ENCODE measurements around the gene CUBN.

CUBN gene

GRCh38 chr10:17051851-17052250 lies 77.8 kb downstream of the CUBN start:
- H3K27me3 ChIP-seq (ENCODE audit: control insufficient read depth, insufficient read depth, low read length) = no peaks in the 10 kb centered on the region
- H3K36me3 ChIP-seq (ENCODE audit: insufficient read depth, low read length) = no peaks in the 10 kb centered on the region
- no peak overlapping the region for H3K4me2 ChIP-seq (ENCODE audit: low read length)
- no peak overlapping the region for H3K9ac ChIP-seq (ENCODE audit: low read depth, low read length)
- peaks cover 3% of the 10 kb centered on the region for H3K4me1 ChIP-seq (ENCODE audit: control insufficient read depth, insufficient read depth, low read length)
- peaks cover 7% of the 10 kb centered on the region for H3K9me3 ChIP-seq (replicated peaks; ENCODE audit: low read length)
- H3K4me3 ChIP-seq (ENCODE audit: low read length) = no peak overlapping the region

GRCh38 chr10:17049195-17049594 lies 80.4 kb downstream of the CUBN start:
- Histone ChIP-seq H3K9me3 (replicated peaks; ENCODE audit: low read length) (peaks cover 7% of the 10 kb centered on the region), H3K36me3 (ENCODE audit: insufficient read depth, low read length) (no peaks in the 10 kb centered on the region), H3K4me2 (ENCODE audit: low read length) (no peak overlapping the region), H3K9ac (ENCODE audit: low read depth, low read length) (no peak overlapping the region), H3K27me3 (ENCODE audit: control insufficient read depth, insufficient read depth, low read length) (no peaks in the 10 kb centered on the region), H3K4me3 (ENCODE audit: low read length) (no peak overlapping the region), H3K4me1 (ENCODE audit: control insufficient read depth, insufficient read depth, low read length) (no peaks in the 10 kb centered on the region)

GRCh38 chr10:17047908-17048307 lies 81.7 kb downstream of the CUBN start:
- no peaks in the 10 kb centered on the region for H3K27me3 ChIP-seq (ENCODE audit: control insufficient read depth, insufficient read depth, low read length)
- no peaks in the 10 kb centered on the region for H3K36me3 ChIP-seq (ENCODE audit: insufficient read depth, low read length)
- H3K4me1 ChIP-seq (ENCODE audit: control insufficient read depth, insufficient read depth, low read length) = no peaks in the 10 kb centered on the region
- H3K9me3 ChIP-seq (replicated peaks; ENCODE audit: low read length) = peaks cover 5% of the 10 kb centered on the region
- no peak overlapping the region for H3K4me3 ChIP-seq (ENCODE audit: low read length)
- H3K4me2 ChIP-seq (ENCODE audit: low read length) = no peak overlapping the region
- H3K9ac ChIP-seq (ENCODE audit: low read depth, low read length) = no peak overlapping the region

GRCh38 chr10:17046989-17047388 lies 82.6 kb downstream of the CUBN start:
- H3K9ac ChIP-seq (ENCODE audit: low read depth, low read length) = no peak overlapping the region
- no peak overlapping the region for H3K4me3 ChIP-seq (ENCODE audit: low read length)

GRCh38 chr10:17043586-17043985 lies 86.0 kb downstream of the CUBN start:
- Histone ChIP-seq H3K27me3 (ENCODE audit: control insufficient read depth, insufficient read depth, low read length) (no peaks in the 10 kb centered on the region), H3K36me3 (ENCODE audit: insufficient read depth, low read length) (no peaks in the 10 kb centered on the region), H3K9ac (ENCODE audit: low read depth, low read length) (no peak overlapping the region), H3K9me3 (replicated peaks; ENCODE audit: low read length) (no peaks in the 10 kb centered on the region), H3K4me2 (ENCODE audit: low read length) (no peak overlapping the region), H3K4me1 (ENCODE audit: control insufficient read depth, insufficient read depth, low read length) (peaks cover 18% of the 10 kb centered on the region), H3K4me3 (ENCODE audit: low read length) (no peak overlapping the region)

More at GRCh38 chr10:17046989-17047388, 82.6 kb downstream of the CUBN start:
- H3K4me2 ChIP-seq (ENCODE audit: low read length) = no peak overlapping the region
- H3K36me3 ChIP-seq (ENCODE audit: insufficient read depth, low read length) = no peaks in the 10 kb centered on the region
- H3K4me1 ChIP-seq (ENCODE audit: control insufficient read depth, insufficient read depth, low read length) = peaks cover 3% of the 10 kb centered on the region
- peaks cover 3% of the 10 kb centered on the region for H3K9me3 ChIP-seq (replicated peaks; ENCODE audit: low read length)
- H3K27me3 ChIP-seq (ENCODE audit: control insufficient read depth, insufficient read depth, low read length) = no peaks in the 10 kb centered on the region

GRCh38 chr10:17041626-17042520 lies 87.7 kb downstream of the CUBN start:
- peak overlapping the region; percentile 7 for H3K4me3 ChIP-seq (ENCODE audit: low read length)
- no peaks in the 10 kb centered on the region for H3K27me3 ChIP-seq (ENCODE audit: control insufficient read depth, insufficient read depth, low read length)
- peak overlapping the region; percentile 60 for H3K4me2 ChIP-seq (ENCODE audit: low read length)
- peaks cover 22% of the 10 kb centered on the region for H3K4me1 ChIP-seq (ENCODE audit: control insufficient read depth, insufficient read depth, low read length)
- H3K36me3 ChIP-seq (ENCODE audit: insufficient read depth, low read length) = no peaks in the 10 kb centered on the region
- peak overlapping the region; percentile 41 for H3K9ac ChIP-seq (ENCODE audit: low read depth, low read length)
- no peaks in the 10 kb centered on the region for H3K9me3 ChIP-seq (replicated peaks; ENCODE audit: low read length)

GRCh38 chr10:17038627-17039026 lies 91.0 kb downstream of the CUBN start:
- Histone ChIP-seq H3K4me1 (ENCODE audit: control insufficient read depth, insufficient read depth, low read length) (peaks cover 22% of the 10 kb centered on the region), H3K9ac (ENCODE audit: low read depth, low read length) (no peak overlapping the region), H3K36me3 (ENCODE audit: insufficient read depth, low read length) (no peaks in the 10 kb centered on the region), H3K4me3 (ENCODE audit: low read length) (no peak overlapping the region), H3K27me3 (ENCODE audit: control insufficient read depth, insufficient read depth, low read length) (no peaks in the 10 kb centered on the region), H3K9me3 (replicated peaks; ENCODE audit: low read length) (no peaks in the 10 kb centered on the region), H3K4me2 (ENCODE audit: low read length) (peak overlapping the region; percentile 9)

- Histone ChIP-seq H3K4me1 (ENCODE audit: control insufficient read depth, insufficient read depth, low read length) (peaks cover 22% of the 10 kb centered on the region), H3K9me3 (replicated peaks; ENCODE audit: low read length) (no peaks in the 10 kb centered on the region), H3K4me3 (ENCODE audit: low read length) (no peak overlapping the region), H3K27me3 (ENCODE audit: control insufficient read depth, insufficient read depth, low read length) (no peaks in the 10 kb centered on the region), H3K9ac (ENCODE audit: low read depth, low read length) (no peak overlapping the region), H3K4me2 (ENCODE audit: low read length) (no peak overlapping the region), H3K36me3 (ENCODE audit: insufficient read depth, low read length) (no peaks in the 10 kb centered on the region)
These were observed 91.7 kb downstream of the CUBN start for GRCh38 chr10:17037910-17038309.

- no peaks in the 10 kb centered on the region for H3K36me3 ChIP-seq (ENCODE audit: insufficient read depth, low read length)
- no peaks in the 10 kb centered on the region for H3K27me3 ChIP-seq (ENCODE audit: control insufficient read depth, insufficient read depth, low read length)
- no peak overlapping the region for H3K9ac ChIP-seq (ENCODE audit: low read depth, low read length)
- H3K4me3 ChIP-seq (ENCODE audit: low read length) = no peak overlapping the region
- H3K9me3 ChIP-seq (replicated peaks; ENCODE audit: low read length) = no peaks in the 10 kb centered on the region
- no peak overlapping the region for H3K4me2 ChIP-seq (ENCODE audit: low read length)
- peaks cover 21% of the 10 kb centered on the region for H3K4me1 ChIP-seq (ENCODE audit: control insufficient read depth, insufficient read depth, low read length)
These were observed 94.2 kb downstream of the CUBN start for GRCh38 chr10:17035446-17035845.

- Histone ChIP-seq H3K9me3 (replicated peaks; ENCODE audit: low read length) (no peaks in the 10 kb centered on the region), H3K4me2 (ENCODE audit: low read length) (no peak overlapping the region), H3K4me1 (ENCODE audit: control insufficient read depth, insufficient read depth, low read length) (peaks cover 36% of the 10 kb centered on the region), H3K36me3 (ENCODE audit: insufficient read depth, low read length) (no peaks in the 10 kb centered on the region), H3K4me3 (ENCODE audit: low read length) (no peak overlapping the region), H3K9ac (ENCODE audit: low read depth, low read length) (no peak overlapping the region), H3K27me3 (ENCODE audit: control insufficient read depth, insufficient read depth, low read length) (no peaks in the 10 kb centered on the region)
These were observed 95.9 kb downstream of the CUBN start for GRCh38 chr10:17033529-17034260.

GRCh38 chr10:17031637-17032635 lies 97.7 kb downstream of the CUBN start:
- Histone ChIP-seq H3K4me3 (ENCODE audit: low read length) (peak overlapping the region; percentile 17), H3K9me3 (replicated peaks; ENCODE audit: low read length) (no peaks in the 10 kb centered on the region), H3K9ac (ENCODE audit: low read depth, low read length) (peak overlapping the region; percentile 30), H3K27me3 (ENCODE audit: control insufficient read depth, insufficient read depth, low read length) (no peaks in the 10 kb centered on the region), H3K4me2 (ENCODE audit: low read length) (peak overlapping the region; percentile 33), H3K4me1 (ENCODE audit: control insufficient read depth, insufficient read depth, low read length) (peaks cover 48% of the 10 kb centered on the region), H3K36me3 (ENCODE audit: insufficient read depth, low read length) (no peaks in the 10 kb centered on the region)
